Endometrium (tissue), 2 donors: ENCODE results near the gene POLR2H.

Experiments used
- FAIRE-seq: peaks from 2 replicates; lab custom pipeline; 2012; peaks lifted over from hg19 to GRCh38; lab: Jason Lieb, UNC
- donor health status: control.
- donor health status: control.

Gene POLR2H

GRCh38 chr3:184361532-184361931, at the start of gene POLR2H, which contains the start of gene CLCN2:
Gene POLR2H, plus strand, starts transcription at chr3:184361710. Its CDS starts 1,783 bp downstream, at chr3:184363493.
Gene CLCN2, minus strand, starts transcription at chr3:184361605. Its CDS starts 126 bp downstream, at chr3:184361479.
- FAIRE-seq, result no peak

- FAIRE-seq, result no peak
These were observed 47.2 kb upstream of the POLR2H start, which contains the start of gene EIF4G1 for GRCh38 chr3:184314363-184314699. Gene EIF4G1, plus strand, starts transcription at chr3:184314606. Its CDS starts 1,191 bp downstream, at chr3:184315797.

- FAIRE-seq, result no peak
These were observed 46.6 kb upstream of the POLR2H start for GRCh38 chr3:184314700-184315542.

GRCh38 chr3:184315543-184315867, 46.0 kb upstream of the POLR2H start:
- FAIRE-seq, result no peak

- FAIRE-seq, result no peak
These were observed 45.4 kb upstream of the POLR2H start for GRCh38 chr3:184315871-184316661.

GRCh38 chr3:184316792-184317191, 44.7 kb upstream of the POLR2H start:
- no peak for FAIRE-seq

GRCh38 chr3:184317201-184317600, 44.3 kb upstream of the POLR2H start:
- FAIRE-seq, result no peak

- no peak for FAIRE-seq
These were observed 41.4 kb upstream of the POLR2H start for GRCh38 chr3:184320104-184320445.

- no peak for FAIRE-seq
These were observed 39.8 kb upstream of the POLR2H start for GRCh38 chr3:184321666-184322065.

GRCh38 chr3:184322731-184323487, 38.6 kb upstream of the POLR2H start:
- no peak for FAIRE-seq

- no peak for FAIRE-seq
These were observed 37.8 kb upstream of the POLR2H start for GRCh38 chr3:184323696-184324095.

GRCh38 chr3:184325269-184325668, 36.2 kb upstream of the POLR2H start:
- FAIRE-seq, result no peak

GRCh38 chr3:184325715-184326369, 35.7 kb upstream of the POLR2H start:
- no peak for FAIRE-seq

GRCh38 chr3:184327171-184327570, 34.3 kb upstream of the POLR2H start:
- FAIRE-seq, result no peak

GRCh38 chr3:184328516-184328915, 33.0 kb upstream of the POLR2H start:
- FAIRE-seq, result no peak

- no peak for FAIRE-seq
These were observed 29.0 kb upstream of the POLR2H start for GRCh38 chr3:184332370-184333090.

- FAIRE-seq, result no peak
These were observed 28.3 kb upstream of the POLR2H start for GRCh38 chr3:184333190-184333589.

GRCh38 chr3:184333700-184334099, 27.8 kb upstream of the POLR2H start:
- FAIRE-seq, result no peak

- no peak for FAIRE-seq
These were observed 26.9 kb upstream of the POLR2H start for GRCh38 chr3:184334470-184335158.

GRCh38 chr3:184335291-184335660, 26.2 kb upstream of the POLR2H start:
- no peak for FAIRE-seq
